Panc1 (cell line): ENCODE measurements around the gene GNPAT. TPM values are rescaled to one million over a fixed set of nuclear protein-coding genes. Genes with fewer than 3 reads are reported as not detected.

ENCODE experiments used
- ATAC-seq: fragments of 200-7000 bp; cut with Tn5 transposase; 2 replicates; pipeline ENCODE4 v1.9.1; 2020; ENCODE audit warnings: mild to moderate bottlenecking, moderate library complexity
- BruUV-seq: library from RNA; stranded (reverse); fragments of 400-500 nt; replicated peaks from 2 replicates; lab custom pipeline; 2021; lab: Mats Ljungman, UMichigan
- CTCF ChIA-PET: fragments of 300-600 bp; sonication (Branson Sonifier 250); formaldehyde crosslinking; loops from one replicate; lab custom pipeline; 2022; ENCODE audit warnings: antibody characterized with exemption; lab: Charles Lee
- POLR2A ChIA-PET: fragments of 300-600 bp; sonication (Branson Sonifier 250); formaldehyde crosslinking; loops from one replicate; lab custom pipeline; 2022; ENCODE audit warnings: antibody characterized with exemption; lab: Charles Lee
- DNase-seq: peaks from one replicate; pipeline ENCODE4 v3.0.0-alpha.2; 2010; ENCODE audit warnings: low read depth, low spot score
- H3K27ac ChIP-seq: 2 replicates; pipeline ENCODE4 v1.5.1; 2011; ENCODE audit warnings: mild to moderate bottlenecking, low read length, inconsistent platforms
- H3K27me3 ChIP-seq: fragments of 200-500 bp; sonication (Bioruptor generic); 2 replicates; pipeline ENCODE4 v1.6.0; 2014; ENCODE audit warnings: low read length, inconsistent platforms; ENCODE audit not compliant: control insufficient read depth, insufficient read depth
- H3K36me3 ChIP-seq: fragments of 200-500 bp; sonication (Bioruptor generic); 2 replicates; pipeline ENCODE4 v1.5.1; 2014; ENCODE audit warnings: inconsistent platforms, mild to moderate bottlenecking, low read length, moderate library complexity; ENCODE audit not compliant: control insufficient read depth, insufficient read depth
- H3K4me1 ChIP-seq: 2 replicates; pipeline ENCODE4 v1.5.1; 2011; ENCODE audit warnings: inconsistent platforms, mild to moderate bottlenecking, low read length, moderate library complexity; ENCODE audit not compliant: control insufficient read depth, insufficient read depth
- H3K4me3 ChIP-seq, 2 experiments: 2 replicates each; pipeline ENCODE4 v1.5.1; 2011 to 2012; ENCODE audit warnings: low read depth in 2 of 2, low read length in 2 of 2, mild to moderate bottlenecking in 2 of 2, inconsistent platforms in 1 of 2, moderate library complexity in 1 of 2
- H3K9me3 ChIP-seq: fragments of 200-500 bp; sonication (Bioruptor generic); 2 replicates; pipeline ENCODE4 v1.5.1; 2014; ENCODE audit warnings: low read depth, mild to moderate bottlenecking, inconsistent platforms, low read length, moderate library complexity; ENCODE audit not compliant: control insufficient read depth, insufficient read depth
- CTCF ChIP-seq: fragments of 450-650 bp; IDR thresholded peaks from 2 replicates; pipeline ENCODE4 v1.5.1; 2017; ENCODE audit warnings: mild to moderate bottlenecking
- POLR2AphosphoS5 ChIP-seq: IDR thresholded peaks from 2 replicates; pipeline ENCODE4 v1.6.1; 2012; ENCODE audit warnings: mild to moderate bottlenecking, low read depth, low read length, moderate library complexity
- REST ChIP-seq, 2 experiments: IDR thresholded peaks; 2 replicates each; pipeline ENCODE4 v1.6.1; 2011 to 2012; ENCODE audit warnings: low read depth in 2 of 2, control low read depth in 1 of 2, low read length in 1 of 2, mild to moderate bottlenecking in 1 of 2, moderate library complexity in 1 of 2; ENCODE audit not compliant: insufficient read depth in 1 of 2
- SIN3A ChIP-seq: IDR thresholded peaks from 2 replicates; pipeline ENCODE4 v1.6.1; 2012; ENCODE audit warnings: low read depth, mild to moderate bottlenecking, low read length, moderate library complexity, borderline replicate concordance; ENCODE audit not compliant: insufficient read depth
- TCF7L2 ChIP-seq: IDR thresholded peaks from 2 replicates; pipeline ENCODE4 v1.6.1; 2011; ENCODE audit warnings: mild to moderate bottlenecking, low read depth, low read length, inconsistent platforms
- in situ Hi-C: cut with HindIII; loops from 2 replicates; pipeline ENCODE4 v1.10.0; 2016; ENCODE audit warnings: low sequenced_read_pairs, low pct_unique_long_range_greater_than_20kb
- intact Hi-C: fragments of 100-400 bp; cut with micrococcal nuclease; formaldehyde crosslinking; loops from one replicate; pipeline ENCODE4 v1.10.0; 2022; ENCODE audit not compliant: unreplicated experiment
- total RNA-seq: library from RNA; stranded (reverse); gene quantifications from one replicate; pipeline ENCODE4 v1.2.1, GENCODE V29; 2021; ENCODE audit not compliant: unreplicated experiment

The GNPAT gene
- total RNA-seq, 1 experiment from 2014 or later: 42.5 TPM

GRCh38 chr1:231193710-231194340 lies 47.2 kb upstream of the GNPAT start:
- ATAC-seq (no peak), DNase-seq (no peak)
- TF ChIP-seq TCF7L2: no peak
- no peak for TF ChIP-seq POLR2AphosphoS5
- no peak for TF ChIP-seq CTCF
- no peak for TF ChIP-seq REST (IDR thresholded peaks at IDR 0.05; ENCODE audit: insufficient read depth in 1 of 2, low read depth in 2 of 2, low read length in 1 of 2)
- TF ChIP-seq SIN3A: no peak
- H3K36me3 ChIP-seq: no peaks in the 10 kb centered on the region
- H3K9me3 ChIP-seq: no peaks in the 10 kb centered on the region
- in situ Hi-C loops: no loop called here
- no peak overlapping the region for H3K4me3 ChIP-seq
- POLR2A ChIA-PET: no interaction called here
- CTCF ChIA-PET: no interaction called here
- no TSS peak for BruUV-seq
- no peaks in the 10 kb centered on the region for H3K4me1 ChIP-seq
- intact Hi-C loops: no loop called here
- H3K27me3 ChIP-seq: peaks cover under 1% of the 10 kb centered on the region; the same call in 1 of the 2 replicates
- H3K27ac ChIP-seq: no peak overlapping the region

- intact Hi-C loops (no loop called here), in situ Hi-C loops (no loop called here)
- no peaks in the 10 kb centered on the region for H3K4me1 ChIP-seq
- no TSS peak for BruUV-seq
- no peak for ATAC-seq
- H3K36me3 ChIP-seq: no peaks in the 10 kb centered on the region
- no peaks in the 10 kb centered on the region for H3K9me3 ChIP-seq
- CTCF ChIA-PET: no interaction called here
- no peak for TF ChIP-seq REST (IDR thresholded peaks at IDR 0.05; ENCODE audit: insufficient read depth in 1 of 2, low read depth in 2 of 2, low read length in 1 of 2)
- TF ChIP-seq SIN3A: no peak
- TF ChIP-seq TCF7L2: no peak
- no peak for TF ChIP-seq POLR2AphosphoS5
- TF ChIP-seq CTCF: no peak
- no peak overlapping the region for H3K27ac ChIP-seq
- no peak for DNase-seq
- H3K4me3 ChIP-seq: no peak overlapping the region
- no peaks in the 10 kb centered on the region; the same call in 1 of the 2 replicates for H3K27me3 ChIP-seq
- POLR2A ChIA-PET: interaction anchor here (0.6 kb wide), 1 partner anchor 151 kb away, joined by 3 read pairs; no protein-coding TSS in a partner anchor
Observed at GRCh38 chr1:231194476-231194842, 46.6 kb upstream of the GNPAT start.
